Suprapubic skin (tissue), 4 donors: ENCODE measurements around the gene KLHL17. TPM values are rescaled to one million over a fixed set of nuclear protein-coding genes. Genes with fewer than 3 reads are reported as not detected.
"Not testable (repeated sequence)": the region's sequence is repeated elsewhere in the genome, so short reads cannot be mapped to it uniquely, and the experiment has no call there.

ENCODE experiments used
- DNase-seq, 2 donors: peaks; one replicate each; pipeline ENCODE4 v3.0.0-alpha.2; 2019; ENCODE audit warnings: low spot score in 2 of 2
- H3K27ac ChIP-seq: fragments of 200-600 bp; sonication (generic); one replicate; pipeline ENCODE4 v1.5.1; 2019
- H3K27me3 ChIP-seq: fragments of 200-600 bp; sonication (generic); one replicate; pipeline ENCODE4 v1.5.1; 2019
- H3K36me3 ChIP-seq: fragments of 200-600 bp; sonication (generic); one replicate; pipeline ENCODE4 v1.5.1; 2019
- H3K4me1 ChIP-seq: fragments of 200-600 bp; sonication (generic); one replicate; pipeline ENCODE4 v1.5.1; 2019
- H3K4me3 ChIP-seq: fragments of 200-600 bp; sonication (generic); one replicate; pipeline ENCODE4 v1.5.1; 2019; ENCODE audit warnings: mild to moderate bottlenecking
- H3K9me3 ChIP-seq: fragments of 200-600 bp; sonication (generic); one replicate; pipeline ENCODE4 v1.5.1; 2019
- CTCF ChIP-seq, 2 donors: fragments of 200-600 bp in 1 of 2; fragments of 450-650 bp in 1 of 2; sonication (generic) in 1 of 2; IDR thresholded peaks; one replicate each; pipeline ENCODE4 v1.5.1; 2016 to 2019; ENCODE audit warnings: antibody characterized with exemption in 2 of 2, mild to moderate bottlenecking in 1 of 2, moderate library complexity in 1 of 2
- EP300 ChIP-seq: sonication (generic); formaldehyde crosslinking; IDR thresholded peaks from one replicate; pipeline ENCODE4 v1.6.1; 2017; ENCODE audit warnings: antibody characterized with exemption
- POLR2A ChIP-seq, 2 donors: fragments of 450-650 bp; IDR thresholded peaks; one replicate each; pipeline ENCODE4 v1.6.1; 2017; ENCODE audit warnings: antibody characterized with exemption in 2 of 2, mild to moderate bottlenecking in 2 of 2, moderate library complexity in 2 of 2
- POLR2AphosphoS5 ChIP-seq, 3 donors: sonication (generic); formaldehyde crosslinking; IDR thresholded peaks; one replicate each; pipeline ENCODE4 v1.6.1; 2017; ENCODE audit warnings: antibody characterized with exemption in 3 of 3
- WGBS: methylation state at CpG from one replicate; pipeline ENCODE4 v1.1.5; 2018; 5-methylcytosine and 5-hydroxymethylcytosine counted together
- total RNA-seq, 4 donors: library from RNA; depleted of rRNA; stranded (reverse); fragments of >200 nt; gene quantifications; one replicate each; pipeline ENCODE4 v1.1.0, GENCODE V29; 2016

The KLHL17 gene
- total RNA-seq, 4 donors from 2014 or later: 9.7 to 38.3 (median 17.0) TPM

- Histone ChIP-seq H3K36me3 (no peaks in the 10 kb centered on the region), H3K27me3 (peaks cover 29% of the 10 kb centered on the region), H3K27ac (no peak overlapping the region), H3K4me3 (no peak overlapping the region), H3K4me1 (no peaks in the 10 kb centered on the region), H3K9me3 (no peaks in the 10 kb centered on the region)
- 91% methylated on average over 7 of the region's 7 CpGs for WGBS
- TF ChIP-seq EP300 (no peak), CTCF (IDR thresholded peaks at IDR 0.05) (no peak), POLR2A (IDR thresholded peaks at IDR 0.05) (no peak), POLR2AphosphoS5 (IDR thresholded peaks at IDR 0.05) (no peak)
- no peak for DNase-seq
Measured at GRCh38 chr1:992362-992761, 32.0 kb downstream of the KLHL17 start.

- TF ChIP-seq POLR2AphosphoS5 (IDR thresholded peaks at IDR 0.05): no peak
- no peak for TF ChIP-seq CTCF (IDR thresholded peaks at IDR 0.05)
- no peak for TF ChIP-seq EP300
- TF ChIP-seq POLR2A (IDR thresholded peaks at IDR 0.05): no peak
- WGBS: 65% methylated on average over 9 of the region's 15 CpGs
- no peak overlapping the region for H3K27ac ChIP-seq
Measured at GRCh38 chr1:993379-993995, 33.1 kb downstream of the KLHL17 start.

GRCh38 chr1:994546-994945 lies 34.2 kb downstream of the KLHL17 start:
- 88% methylated on average over 4 of the region's 6 CpGs for WGBS
- peaks cover 21% of the 10 kb centered on the region for H3K4me1 ChIP-seq
- DNase-seq: not testable (repeated sequence)

More at GRCh38 chr1:993379-993995, 33.1 kb downstream of the KLHL17 start:
- Histone ChIP-seq H3K4me1 (peaks cover 10% of the 10 kb centered on the region), H3K36me3 (no peaks in the 10 kb centered on the region), H3K4me3 (no peak overlapping the region), H3K27me3 (peaks cover 38% of the 10 kb centered on the region), H3K9me3 (no peaks in the 10 kb centered on the region)
- DNase-seq: peak in 1 of 2 donors; percentile 75

GRCh38 chr1:995665-996633 lies 35.6 kb downstream of the KLHL17 start:
- 35% methylated on average over 22 of the region's 30 CpGs for WGBS
- H3K9me3 ChIP-seq: no peaks in the 10 kb centered on the region
- peaks cover 62% of the 10 kb centered on the region for H3K27me3 ChIP-seq
- no peaks in the 10 kb centered on the region for H3K36me3 ChIP-seq
- no peak overlapping the region for H3K4me3 ChIP-seq
- TF ChIP-seq POLR2A (IDR thresholded peaks at IDR 0.05): no peak
- no peak for TF ChIP-seq POLR2AphosphoS5 (IDR thresholded peaks at IDR 0.05)
- TF ChIP-seq EP300: no peak
- TF ChIP-seq CTCF (IDR thresholded peaks at IDR 0.05): no peak
- H3K4me1 ChIP-seq: peaks cover 35% of the 10 kb centered on the region
- DNase-seq: peak; percentile 61 to 72
- H3K27ac ChIP-seq: no peak overlapping the region

More at GRCh38 chr1:994546-994945, 34.2 kb downstream of the KLHL17 start:
- H3K36me3 ChIP-seq, H3K27ac ChIP-seq, H3K4me3 ChIP-seq, H3K9me3 ChIP-seq: not testable (repeated sequence)
- H3K27me3 ChIP-seq: peaks cover 48% of the 10 kb centered on the region

- TF ChIP-seq CTCF (IDR thresholded peaks at IDR 0.05) (no peak), POLR2AphosphoS5 (IDR thresholded peaks at IDR 0.05) (no peak), POLR2A (IDR thresholded peaks at IDR 0.05) (no peak), EP300 (no peak)
- Histone ChIP-seq H3K27ac (no peak overlapping the region), H3K4me3 (no peak overlapping the region), H3K27me3 (peaks cover 65% of the 10 kb centered on the region), H3K9me3 (no peaks in the 10 kb centered on the region), H3K4me1 (peaks cover 44% of the 10 kb centered on the region), H3K36me3 (no peaks in the 10 kb centered on the region)
- DNase-seq: peak; percentile 67 to 74
- 62% methylated on average over 13 of the region's 24 CpGs for WGBS
Measured at GRCh38 chr1:996851-997712, 36.7 kb downstream of the KLHL17 start.
